ENCODE data around the gene DCDC2B.

DNA sequence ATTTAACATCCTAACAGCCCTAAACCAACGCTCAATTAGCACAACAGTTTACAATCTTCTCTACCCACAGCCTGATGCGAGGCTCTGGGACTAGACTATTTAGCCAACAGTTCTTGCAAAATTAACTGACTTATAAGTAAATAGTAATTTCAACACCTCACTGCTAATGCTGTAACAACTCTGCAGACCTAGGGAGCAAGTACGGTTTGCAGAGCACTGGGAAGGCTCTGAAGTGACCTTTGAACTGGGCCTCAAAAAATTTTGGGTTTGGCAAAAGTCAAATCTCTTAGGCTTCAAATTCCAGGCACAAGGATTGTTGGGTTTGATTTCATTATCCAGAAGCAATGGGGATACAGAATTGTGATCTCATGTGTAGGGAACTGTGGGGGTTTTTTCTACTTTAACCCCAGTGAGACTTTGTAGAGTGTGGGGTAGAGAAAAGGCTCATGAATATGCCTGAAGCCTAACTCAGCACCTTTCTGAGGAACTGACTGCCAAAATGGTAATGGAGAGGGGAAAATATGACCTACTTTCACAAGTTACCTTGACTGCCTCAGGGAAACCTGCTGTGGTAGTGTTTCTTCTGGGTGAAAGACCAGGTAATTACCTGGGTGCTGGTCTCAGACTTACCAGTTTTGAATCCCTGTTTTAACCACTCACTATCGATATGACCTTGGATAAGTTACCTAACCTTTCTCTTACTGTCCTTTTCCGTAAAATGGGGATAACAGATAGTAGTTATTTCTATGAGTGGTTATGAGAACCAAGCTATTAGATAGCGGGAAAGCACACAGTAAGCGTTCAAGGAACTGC lies 30.3 kb upstream of the DCDC2B start:
- TF ChIP-seq POLR2AphosphoS5 (IDR thresholded peaks at IDR 0.05; ENCODE audit: low read depth) (no peak), EZH2phosphoT487 (IDR thresholded peaks at IDR 0.05; ENCODE audit: unreplicated experiment) (no peak), EZH2 (IDR thresholded peaks at IDR 0.05; ENCODE audit: low read depth, unreplicated experiment) (no peak)
- TF ChIP-seq, protein P1, sequence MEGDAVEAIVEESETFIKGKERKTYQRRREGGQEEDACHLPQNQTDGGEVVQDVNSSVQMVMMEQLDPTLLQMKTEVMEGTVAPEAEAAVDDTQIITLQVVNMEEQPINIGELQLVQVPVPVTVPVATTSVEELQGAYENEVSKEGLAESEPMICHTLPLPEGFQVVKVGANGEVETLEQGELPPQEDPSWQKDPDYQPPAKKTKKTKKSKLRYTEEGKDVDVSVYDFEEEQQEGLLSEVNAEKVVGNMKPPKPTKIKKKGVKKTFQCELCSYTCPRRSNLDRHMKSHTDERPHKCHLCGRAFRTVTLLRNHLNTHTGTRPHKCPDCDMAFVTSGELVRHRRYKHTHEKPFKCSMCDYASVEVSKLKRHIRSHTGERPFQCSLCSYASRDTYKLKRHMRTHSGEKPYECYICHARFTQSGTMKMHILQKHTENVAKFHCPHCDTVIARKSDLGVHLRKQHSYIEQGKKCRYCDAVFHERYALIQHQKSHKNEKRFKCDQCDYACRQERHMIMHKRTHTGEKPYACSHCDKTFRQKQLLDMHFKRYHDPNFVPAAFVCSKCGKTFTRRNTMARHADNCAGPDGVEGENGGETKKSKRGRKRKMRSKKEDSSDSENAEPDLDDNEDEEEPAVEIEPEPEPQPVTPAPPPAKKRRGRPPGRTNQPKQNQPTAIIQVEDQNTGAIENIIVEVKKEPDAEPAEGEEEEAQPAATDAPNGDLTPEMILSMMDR (conservative IDR thresholded peaks at IDR 0.05; ENCODE audit: low read depth in 2 of 2): no peak
- TF ChIP-seq, protein P2, sequence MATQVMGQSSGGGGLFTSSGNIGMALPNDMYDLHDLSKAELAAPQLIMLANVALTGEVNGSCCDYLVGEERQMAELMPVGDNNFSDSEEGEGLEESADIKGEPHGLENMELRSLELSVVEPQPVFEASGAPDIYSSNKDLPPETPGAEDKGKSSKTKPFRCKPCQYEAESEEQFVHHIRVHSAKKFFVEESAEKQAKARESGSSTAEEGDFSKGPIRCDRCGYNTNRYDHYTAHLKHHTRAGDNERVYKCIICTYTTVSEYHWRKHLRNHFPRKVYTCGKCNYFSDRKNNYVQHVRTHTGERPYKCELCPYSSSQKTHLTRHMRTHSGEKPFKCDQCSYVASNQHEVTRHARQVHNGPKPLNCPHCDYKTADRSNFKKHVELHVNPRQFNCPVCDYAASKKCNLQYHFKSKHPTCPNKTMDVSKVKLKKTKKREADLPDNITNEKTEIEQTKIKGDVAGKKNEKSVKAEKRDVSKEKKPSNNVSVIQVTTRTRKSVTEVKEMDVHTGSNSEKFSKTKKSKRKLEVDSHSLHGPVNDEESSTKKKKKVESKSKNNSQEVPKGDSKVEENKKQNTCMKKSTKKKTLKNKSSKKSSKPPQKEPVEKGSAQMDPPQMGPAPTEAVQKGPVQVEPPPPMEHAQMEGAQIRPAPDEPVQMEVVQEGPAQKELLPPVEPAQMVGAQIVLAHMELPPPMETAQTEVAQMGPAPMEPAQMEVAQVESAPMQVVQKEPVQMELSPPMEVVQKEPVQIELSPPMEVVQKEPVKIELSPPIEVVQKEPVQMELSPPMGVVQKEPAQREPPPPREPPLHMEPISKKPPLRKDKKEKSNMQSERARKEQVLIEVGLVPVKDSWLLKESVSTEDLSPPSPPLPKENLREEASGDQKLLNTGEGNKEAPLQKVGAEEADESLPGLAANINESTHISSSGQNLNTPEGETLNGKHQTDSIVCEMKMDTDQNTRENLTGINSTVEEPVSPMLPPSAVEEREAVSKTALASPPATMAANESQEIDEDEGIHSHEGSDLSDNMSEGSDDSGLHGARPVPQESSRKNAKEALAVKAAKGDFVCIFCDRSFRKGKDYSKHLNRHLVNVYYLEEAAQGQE (IDR thresholded peaks at IDR 0.05; ENCODE audit: unreplicated experiment): no peak

Data from GM23338 (cell line).